ENCODE data around the gene CHST8. TPM values are rescaled to one million over a fixed set of nuclear protein-coding genes. Genes with fewer than 3 reads are reported as not detected.

Gene CHST8
- total and polyA plus RNA-seq, 2 of the 13 experiments (the other 11 are each of a cell fraction or from before 2014, with no cell fraction given) = not detected

DNA sequence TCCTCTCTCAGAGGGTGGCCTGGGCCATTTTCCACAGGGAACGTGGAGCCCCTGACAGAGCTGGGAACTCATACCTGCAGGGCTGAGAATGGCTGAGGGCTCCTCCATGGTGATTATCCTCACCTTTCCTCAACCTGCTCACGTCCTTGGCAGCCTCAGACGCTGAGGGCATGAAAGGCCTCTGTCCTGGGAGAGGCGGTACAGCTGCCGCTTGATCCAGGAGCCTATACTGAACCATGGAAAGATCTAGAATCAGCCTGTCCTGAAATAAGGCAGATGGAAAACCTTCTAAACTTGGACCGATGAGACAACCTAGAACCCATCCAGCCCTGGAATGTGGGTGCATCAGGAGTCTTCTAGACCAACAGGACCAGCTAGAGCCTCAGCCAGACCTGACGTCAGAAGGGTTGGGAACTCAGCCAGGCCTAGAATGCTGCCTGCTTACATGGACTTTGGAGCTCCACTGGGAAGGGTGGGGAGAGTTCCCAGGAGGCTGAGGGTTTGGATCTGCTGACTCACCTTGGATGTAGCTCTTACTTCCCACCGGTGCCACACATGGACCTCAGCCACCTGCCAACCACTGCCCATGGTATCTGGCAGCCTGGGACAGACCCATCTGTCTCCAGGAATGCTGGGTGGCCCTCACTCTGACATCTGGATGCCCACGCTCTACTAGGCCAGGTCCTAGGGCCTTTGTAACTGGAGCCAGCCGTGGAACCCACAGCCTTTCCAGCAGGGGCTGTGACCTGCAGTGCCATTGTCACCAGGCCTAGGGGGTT, 182.5 kb downstream of the CHST8 start (continued):
- TF ChIP-seq, protein P1, sequence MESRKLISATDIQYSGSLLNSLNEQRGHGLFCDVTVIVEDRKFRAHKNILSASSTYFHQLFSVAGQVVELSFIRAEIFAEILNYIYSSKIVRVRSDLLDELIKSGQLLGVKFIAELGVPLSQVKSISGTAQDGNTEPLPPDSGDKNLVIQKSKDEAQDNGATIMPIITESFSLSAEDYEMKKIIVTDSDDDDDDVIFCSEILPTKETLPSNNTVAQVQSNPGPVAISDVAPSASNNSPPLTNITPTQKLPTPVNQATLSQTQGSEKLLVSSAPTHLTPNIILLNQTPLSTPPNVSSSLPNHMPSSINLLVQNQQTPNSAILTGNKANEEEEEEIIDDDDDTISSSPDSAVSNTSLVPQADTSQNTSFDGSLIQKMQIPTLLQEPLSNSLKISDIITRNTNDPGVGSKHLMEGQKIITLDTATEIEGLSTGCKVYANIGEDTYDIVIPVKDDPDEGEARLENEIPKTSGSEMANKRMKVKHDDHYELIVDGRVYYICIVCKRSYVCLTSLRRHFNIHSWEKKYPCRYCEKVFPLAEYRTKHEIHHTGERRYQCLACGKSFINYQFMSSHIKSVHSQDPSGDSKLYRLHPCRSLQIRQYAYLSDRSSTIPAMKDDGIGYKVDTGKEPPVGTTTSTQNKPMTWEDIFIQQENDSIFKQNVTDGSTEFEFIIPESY (CRISPR knock-in tag; IDR thresholded peaks at IDR 0.05) = peak; percentile 52; the same call in 1 of the 2 replicates
- TF ChIP-seq HOXA5 (CRISPR knock-in tag; IDR thresholded peaks at IDR 0.05) (no peak), ZNF292 (CRISPR knock-in tag; IDR thresholded peaks at IDR 0.05; ENCODE audit: borderline replicate concordance, low read depth) (no peak), ZNF496 (CRISPR knock-in tag; IDR thresholded peaks at IDR 0.05; ENCODE audit: insufficient replicate concordance) (no peak), NONO (IDR thresholded peaks at IDR 0.05) (no peak), NONO (CRISPR knock-in tag; conservative IDR thresholded peaks at IDR 0.05) (no peak), ZNF34 (CRISPR knock-in tag; IDR thresholded peaks at IDR 0.05; ENCODE audit: borderline replicate concordance) (no peak), ISL2 (CRISPR knock-in tag; IDR thresholded peaks at IDR 0.05) (no peak), BRCA1 (CRISPR knock-in tag; IDR thresholded peaks at IDR 0.05) (no peak), ZNF564 (CRISPR knock-in tag; IDR thresholded peaks at IDR 0.05) (no peak), KLF16 (CRISPR knock-in tag; IDR thresholded peaks at IDR 0.05) (no peak), TSC22D2 (CRISPR knock-in tag; IDR thresholded peaks at IDR 0.05; ENCODE audit: borderline replicate concordance) (no peak), ZNF136 (CRISPR knock-in tag; IDR thresholded peaks at IDR 0.05; ENCODE audit: low read depth) (no peak), ATF7-NPFF (CRISPR knock-in tag; IDR thresholded peaks at IDR 0.05; ENCODE audit: low read depth) (no peak), ZNF317 (CRISPR knock-in tag; IDR thresholded peaks at IDR 0.05) (no peak), ZNF124 (CRISPR knock-in tag; IDR thresholded peaks at IDR 0.05) (no peak)
- TF ChIP-seq, protein P2, sequence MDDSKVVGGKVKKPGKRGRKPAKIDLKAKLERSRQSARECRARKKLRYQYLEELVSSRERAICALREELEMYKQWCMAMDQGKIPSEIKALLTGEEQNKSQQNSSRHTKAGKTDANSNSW (CRISPR knock-in tag; IDR thresholded peaks at IDR 0.05; ENCODE audit: borderline replicate concordance) = no peak
- TF ChIP-seq, protein P3, sequence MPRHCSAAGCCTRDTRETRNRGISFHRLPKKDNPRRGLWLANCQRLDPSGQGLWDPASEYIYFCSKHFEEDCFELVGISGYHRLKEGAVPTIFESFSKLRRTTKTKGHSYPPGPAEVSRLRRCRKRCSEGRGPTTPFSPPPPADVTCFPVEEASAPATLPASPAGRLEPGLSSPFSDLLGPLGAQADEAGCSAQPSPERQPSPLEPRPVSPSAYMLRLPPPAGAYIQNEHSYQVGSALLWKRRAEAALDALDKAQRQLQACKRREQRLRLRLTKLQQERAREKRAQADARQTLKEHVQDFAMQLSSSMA (CRISPR knock-in tag; IDR thresholded peaks at IDR 0.05) = 0 out of 2 replicates have a peak, but pooled peaks have one; percentile 51
- TF ChIP-seq, protein P4, sequence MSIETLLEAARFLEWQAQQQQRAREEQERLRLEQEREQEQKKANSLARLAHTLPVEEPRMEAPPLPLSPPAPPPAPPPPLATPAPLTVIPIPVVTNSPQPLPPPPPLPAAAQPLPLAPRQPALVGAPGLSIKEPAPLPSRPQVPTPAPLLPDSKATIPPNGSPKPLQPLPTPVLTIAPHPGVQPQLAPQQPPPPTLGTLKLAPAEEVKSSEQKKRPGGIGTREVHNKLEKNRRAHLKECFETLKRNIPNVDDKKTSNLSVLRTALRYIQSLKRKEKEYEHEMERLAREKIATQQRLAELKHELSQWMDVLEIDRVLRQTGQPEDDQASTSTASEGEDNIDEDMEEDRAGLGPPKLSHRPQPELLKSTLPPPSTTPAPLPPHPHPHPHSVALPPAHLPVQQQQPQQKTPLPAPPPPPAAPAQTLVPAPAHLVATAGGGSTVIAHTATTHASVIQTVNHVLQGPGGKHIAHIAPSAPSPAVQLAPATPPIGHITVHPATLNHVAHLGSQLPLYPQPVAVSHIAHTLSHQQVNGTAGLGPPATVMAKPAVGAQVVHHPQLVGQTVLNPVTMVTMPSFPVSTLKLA (IDR thresholded peaks at IDR 0.05) = no peak
- TF ChIP-seq, protein P5, sequence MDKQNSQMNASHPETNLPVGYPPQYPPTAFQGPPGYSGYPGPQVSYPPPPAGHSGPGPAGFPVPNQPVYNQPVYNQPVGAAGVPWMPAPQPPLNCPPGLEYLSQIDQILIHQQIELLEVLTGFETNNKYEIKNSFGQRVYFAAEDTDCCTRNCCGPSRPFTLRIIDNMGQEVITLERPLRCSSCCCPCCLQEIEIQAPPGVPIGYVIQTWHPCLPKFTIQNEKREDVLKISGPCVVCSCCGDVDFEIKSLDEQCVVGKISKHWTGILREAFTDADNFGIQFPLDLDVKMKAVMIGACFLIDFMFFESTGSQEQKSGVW (CRISPR knock-in tag; IDR thresholded peaks at IDR 0.05; ENCODE audit: borderline replicate concordance) = no peak
- TF ChIP-seq, protein P6, sequence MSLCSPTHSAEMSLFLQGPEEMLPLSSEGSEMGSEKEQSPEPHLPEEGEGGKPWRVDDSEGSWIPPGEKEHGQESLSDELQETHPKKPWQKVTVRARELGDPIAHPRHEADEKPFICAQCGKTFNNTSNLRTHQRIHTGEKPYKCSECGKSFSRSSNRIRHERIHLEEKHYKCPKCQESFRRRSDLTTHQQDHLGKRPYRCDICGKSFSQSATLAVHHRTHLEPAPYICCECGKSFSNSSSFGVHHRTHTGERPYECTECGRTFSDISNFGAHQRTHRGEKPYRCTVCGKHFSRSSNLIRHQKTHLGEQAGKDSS (CRISPR knock-in tag; IDR thresholded peaks at IDR 0.05; ENCODE audit: borderline replicate concordance, low read depth) = no peak

Measured in HepG2 (cell line).